CD14-positive monocyte (primary cell): ENCODE results near the gene SRGAP1. TPM values are rescaled to one million over a fixed set of nuclear protein-coding genes. Genes with fewer than 3 reads are reported as not detected.

Experiments used
- DNase-seq, 3 donors: peaks; one replicate each; pipeline ENCODE4 v3.0.0-alpha.2; 2011 to 2022
- H2AFZ ChIP-seq: 2 replicates; pipeline ENCODE4 v1.6.0; 2012; ENCODE audit warnings: mild to moderate bottlenecking, low read depth, low read length, inconsistent platforms; ENCODE audit not compliant: insufficient read depth, poor library complexity, severe bottlenecking
- H3K27ac ChIP-seq, 2 donors: 1 replicate in 1 of 2; 2 replicates in 1 of 2; pipeline ENCODE4 v1.5.1; 2012 to 2013; ENCODE audit warnings: low read length in 2 of 2, control low read depth in 1 of 2, inconsistent platforms in 1 of 2, low read depth in 1 of 2, mild to moderate bottlenecking in 1 of 2
- H3K27me3 ChIP-seq, 2 donors: one replicate each; pipeline versions ENCODE4 v1.6.0 to v1.6.1; 2011 to 2013; ENCODE audit warnings: low read length in 2 of 2; ENCODE audit not compliant: control insufficient read depth in 2 of 2, insufficient read depth in 2 of 2
- H3K36me3 ChIP-seq, 2 donors: replicated peaks in 1 of 2; 1 replicate in 1 of 2; 2 replicates in 1 of 2; pipeline versions ENCODE4 v1.5.1 to v1.6.1; 2012 to 2013; ENCODE audit warnings: low read length in 2 of 2, control low read depth in 1 of 2, inconsistent platforms in 1 of 2, mild to moderate bottlenecking in 1 of 2; ENCODE audit not compliant: insufficient read depth in 2 of 2, control insufficient read depth in 1 of 2
- H3K4me1 ChIP-seq, 2 donors: 1 replicate in 1 of 2; 2 replicates in 1 of 2; pipeline versions ENCODE4 v1.5.1 to v1.6.1; 2012 to 2013; ENCODE audit warnings: low read length in 2 of 2, control low read depth in 1 of 2, inconsistent platforms in 1 of 2, mild to moderate bottlenecking in 1 of 2, moderate library complexity in 1 of 2; ENCODE audit not compliant: insufficient read depth in 2 of 2, control insufficient read depth in 1 of 2
- H3K4me2 ChIP-seq: replicated peaks from 2 replicates; pipeline ENCODE3; 2012; ENCODE audit warnings: low read length, moderate library complexity, mild to moderate bottlenecking; ENCODE audit not compliant: poor library complexity, severe bottlenecking; ENCODE audit errors: extremely low read depth
- H3K4me3 ChIP-seq, 3 experiments: fragments of 200-600 bp in 1 of 3; sonication (generic) in 1 of 3; replicated peaks in 1 of 3; 1 replicate in 2 of 3; 2 replicates in 1 of 3; pipeline ENCODE4 v1.5.1; 2011 to 2013; ENCODE audit warnings: low read length in 3 of 3, mild to moderate bottlenecking in 3 of 3, control low read depth in 2 of 3, low read depth in 2 of 3, inconsistent platforms in 1 of 3, moderate library complexity in 1 of 3
- H3K79me2 ChIP-seq: 2 replicates; pipeline ENCODE4 v1.6.0; 2012; ENCODE audit warnings: mild to moderate bottlenecking, control low read depth, inconsistent platforms, low read length, moderate library complexity; ENCODE audit not compliant: insufficient read depth
- H3K9ac ChIP-seq: 2 replicates; pipeline ENCODE4 v1.6.0; 2017; ENCODE audit warnings: low read length, mild to moderate bottlenecking; ENCODE audit not compliant: insufficient read depth, poor library complexity, severe bottlenecking
- H3K9me3 ChIP-seq, 2 donors: replicated peaks in 1 of 2; 1 replicate in 1 of 2; 2 replicates in 1 of 2; pipeline versions ENCODE4 v1.5.1 to v1.6.1; 2012 to 2013; ENCODE audit warnings: low read length in 2 of 2, control low read depth in 1 of 2; ENCODE audit not compliant: control insufficient read depth in 1 of 2, insufficient read depth in 1 of 2
- H4K20me1 ChIP-seq: 2 replicates; pipeline ENCODE4 v1.6.0; 2012; ENCODE audit warnings: mild to moderate bottlenecking, low read length, control low read depth, moderate library complexity; ENCODE audit not compliant: insufficient read depth
- H3K27ac Mint-ChIP-seq, 7 donors: one replicate each; pipeline ENCODE4 v1.8.0; 2020; ENCODE audit warnings: mild to moderate bottlenecking in 7 of 7, mixed read lengths in 7 of 7, moderate library complexity in 6 of 7, inconsistent platforms in 2 of 7
- H3K27me3 Mint-ChIP-seq, 3 donors: one replicate each; pipeline ENCODE4 v1.8.0; 2021 to 2022; ENCODE audit warnings: low read depth in 3 of 3, mild to moderate bottlenecking in 3 of 3, mixed read lengths in 3 of 3, moderate library complexity in 3 of 3, inconsistent platforms in 1 of 3
- H3K36me3 Mint-ChIP-seq, 2 donors: one replicate each; pipeline ENCODE4 v1.8.0; 2020; ENCODE audit warnings: mixed read lengths in 2 of 2, inconsistent platforms in 1 of 2, mild to moderate bottlenecking in 1 of 2
- H3K4me1 Mint-ChIP-seq: one replicate; pipeline ENCODE4 v1.8.0; 2020; ENCODE audit warnings: mild to moderate bottlenecking, mixed read lengths
- H3K4me3 Mint-ChIP-seq, 2 donors: one replicate each; pipeline ENCODE4 v1.8.0; 2020; ENCODE audit warnings: mild to moderate bottlenecking in 2 of 2, mixed read lengths in 2 of 2, moderate library complexity in 1 of 2
- H3K9me3 Mint-ChIP-seq, 7 donors: one replicate each; pipeline ENCODE4 v1.8.0; 2020 to 2022; ENCODE audit warnings: mixed read lengths in 7 of 7, mild to moderate bottlenecking in 6 of 7, moderate library complexity in 6 of 7, inconsistent platforms in 2 of 7
- WGBS: methylation state at CpG from one replicate; pipeline ENCODE4 v1.1.5; 2013; ENCODE audit warnings: missing lambda C conversion rate; ENCODE audit not compliant: insufficient coverage; 5-methylcytosine and 5-hydroxymethylcytosine counted together
- intact Hi-C, 2 donors: fragments of 100-400 bp; cut with micrococcal nuclease; formaldehyde crosslinking; loops; one replicate each; pipeline versions ENCODE4 v1.15.0 to v1.15.1; 2023
- polyA plus RNA-seq, 3 donors: library from polyadenylated mRNA; depleted of rRNA in 1 of 3; unstranded in 2 of 3; stranded (reverse) in 1 of 3; fragments of 300-500 nt in 2 of 3; fragments of >200 nt in 1 of 3; fragmentation: Illumina TruSeq in 2 of 3; gene quantifications; 1 replicate in 2 of 3; 2 replicates in 1 of 3; pipeline ENCODE4 v1.2.3, GENCODE V29; 2012 to 2021
- TF ChIP-seq, protein P1 (sequence below): fragments of 200-600 bp; IDR thresholded peaks from one replicate; pipeline ENCODE4 v1.8.0; 2022; ENCODE audit warnings: antibody characterized with exemption, mild to moderate bottlenecking

The SRGAP1 gene
- polyA plus RNA-seq, 3 donors, result 0.05 to 0.52 (median 0.07) TPM

DNA sequence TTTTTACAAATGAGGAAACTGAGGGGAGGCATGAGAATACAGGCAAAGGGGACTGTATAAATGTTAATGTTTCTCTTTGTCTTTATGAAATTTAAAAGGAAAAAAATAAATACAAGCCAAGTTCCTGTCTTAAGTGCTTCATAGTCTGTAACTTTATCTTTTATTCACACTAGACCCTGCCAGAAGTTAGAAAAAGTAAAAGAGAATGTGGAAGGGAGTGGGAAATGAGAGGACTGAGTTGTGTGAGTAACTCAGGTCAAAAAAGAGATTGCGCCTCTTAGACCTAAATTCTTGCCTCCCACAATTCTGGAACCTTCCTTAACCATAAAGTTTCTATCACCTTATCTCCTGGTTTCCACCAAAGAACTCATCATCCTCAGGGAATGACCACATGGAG, 236.5 kb downstream of the SRGAP1 start:
- Mint-ChIP-seq H3K27ac (peak overlapping the region in 1 of 7 donors; percentile 27), H3K4me3 (no peak overlapping the region), H3K27me3 (peaks cover 0 to 4% (median 3%) of the 10 kb centered on the region in 3 donors), H3K4me1 (no peaks in the 10 kb centered on the region), H3K9me3 (no peaks in the 10 kb centered on the region), H3K36me3 (no peaks in the 10 kb centered on the region)
- Histone ChIP-seq H3K9ac (no peak overlapping the region), H2AFZ (no peak overlapping the region), H3K36me3 (no peaks in the 10 kb centered on the region), H4K20me1 (no peaks in the 10 kb centered on the region), H3K9me3 (no peaks in the 10 kb centered on the region), H3K4me1 (no peaks in the 10 kb centered on the region), H3K27ac (no peak overlapping the region), H3K27me3 (no peaks in the 10 kb centered on the region), H3K4me3 (no peak overlapping the region), H3K79me2 (no peaks in the 10 kb centered on the region), H3K4me2 (no peak overlapping the region)
- intact Hi-C loops, result no loop called here
- TF ChIP-seq, protein P1, sequence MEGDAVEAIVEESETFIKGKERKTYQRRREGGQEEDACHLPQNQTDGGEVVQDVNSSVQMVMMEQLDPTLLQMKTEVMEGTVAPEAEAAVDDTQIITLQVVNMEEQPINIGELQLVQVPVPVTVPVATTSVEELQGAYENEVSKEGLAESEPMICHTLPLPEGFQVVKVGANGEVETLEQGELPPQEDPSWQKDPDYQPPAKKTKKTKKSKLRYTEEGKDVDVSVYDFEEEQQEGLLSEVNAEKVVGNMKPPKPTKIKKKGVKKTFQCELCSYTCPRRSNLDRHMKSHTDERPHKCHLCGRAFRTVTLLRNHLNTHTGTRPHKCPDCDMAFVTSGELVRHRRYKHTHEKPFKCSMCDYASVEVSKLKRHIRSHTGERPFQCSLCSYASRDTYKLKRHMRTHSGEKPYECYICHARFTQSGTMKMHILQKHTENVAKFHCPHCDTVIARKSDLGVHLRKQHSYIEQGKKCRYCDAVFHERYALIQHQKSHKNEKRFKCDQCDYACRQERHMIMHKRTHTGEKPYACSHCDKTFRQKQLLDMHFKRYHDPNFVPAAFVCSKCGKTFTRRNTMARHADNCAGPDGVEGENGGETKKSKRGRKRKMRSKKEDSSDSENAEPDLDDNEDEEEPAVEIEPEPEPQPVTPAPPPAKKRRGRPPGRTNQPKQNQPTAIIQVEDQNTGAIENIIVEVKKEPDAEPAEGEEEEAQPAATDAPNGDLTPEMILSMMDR, result no peak
- no peak for DNase-seq
- WGBS, result no CpG with 5 or more reads among the region's 1 CpG

DNA sequence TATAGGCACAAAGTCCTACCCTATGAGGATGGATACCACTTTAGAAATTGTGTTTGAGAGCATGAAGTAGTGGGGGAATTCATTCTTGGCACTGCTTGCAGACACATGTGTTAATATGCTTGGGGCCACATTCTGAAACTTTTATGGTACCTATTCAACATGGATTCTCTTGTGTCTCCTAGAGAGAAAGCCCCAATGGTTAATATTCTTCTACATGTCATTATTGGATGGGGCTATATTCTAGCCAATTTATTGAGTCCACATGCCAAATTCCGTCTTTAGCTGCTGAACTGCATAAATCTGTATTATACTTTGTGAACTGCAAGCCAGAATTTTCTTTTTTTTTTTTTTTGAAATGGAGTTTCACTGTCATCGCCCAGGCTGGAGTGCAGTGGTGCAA, 237.6 kb downstream of the SRGAP1 start:
- no peaks in the 10 kb centered on the region for H3K4me1 ChIP-seq
- H4K20me1 ChIP-seq, result no peaks in the 10 kb centered on the region
- H3K27ac ChIP-seq, result no peak overlapping the region
- TF ChIP-seq, protein P1, result no peak
- no peak for DNase-seq
- H3K4me3 ChIP-seq, result no peak overlapping the region
- no peaks in the 10 kb centered on the region for H3K4me1 Mint-ChIP-seq
- no peaks in the 10 kb centered on the region for H3K36me3 ChIP-seq
- no peak overlapping the region for H3K27ac Mint-ChIP-seq
- no peaks in the 10 kb centered on the region for H3K9me3 Mint-ChIP-seq
- H3K9ac ChIP-seq, result no peak overlapping the region
- H3K27me3 Mint-ChIP-seq, result peaks cover 0 to 4% (median 2%) of the 10 kb centered on the region in 3 donors
- no peak overlapping the region for H3K4me2 ChIP-seq
- intact Hi-C loops, result no loop called here
- no peaks in the 10 kb centered on the region for H3K79me2 ChIP-seq
- no peak overlapping the region for H3K4me3 Mint-ChIP-seq
- no peaks in the 10 kb centered on the region for H3K9me3 ChIP-seq
- H3K27me3 ChIP-seq, result no peaks in the 10 kb centered on the region
- no CpG with 5 or more reads among the region's 2 CpGs for WGBS
- no peaks in the 10 kb centered on the region for H3K36me3 Mint-ChIP-seq
- H2AFZ ChIP-seq, result no peak overlapping the region
